Cortex of kidney (tissue), 1 donor: Measurements from ENCODE around the gene CCDC144A.
"Not testable (repeated sequence)": the region's sequence is repeated elsewhere in the genome, so short reads cannot be mapped to it uniquely, and the experiment has no call there.

ENCODE experiments used
- DNase-seq: peaks from one replicate; lab custom pipeline; 2025; lab: John Stamatoyannopoulos, UW

The CCDC144A gene

DNA sequence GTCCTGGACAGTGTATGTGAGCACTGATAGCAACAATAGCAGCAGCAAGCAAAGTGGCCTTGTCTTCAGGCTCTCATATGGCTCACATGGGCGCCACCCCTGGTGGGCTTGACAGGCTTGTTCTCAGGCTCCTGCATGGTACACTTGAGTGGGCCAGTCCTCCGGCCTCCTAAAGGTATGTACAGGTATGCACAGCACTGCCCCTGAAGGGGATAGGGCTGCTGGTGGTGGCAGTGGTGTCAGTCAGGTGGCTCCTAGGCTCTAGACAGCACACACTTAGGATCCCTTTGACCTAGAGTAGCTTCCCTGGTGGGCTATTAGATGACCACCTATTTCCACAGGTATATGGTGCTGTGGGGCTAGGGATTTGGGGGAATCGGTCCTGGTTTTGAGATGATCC is 67.5 kb downstream of the CCDC144A start:
- DNase-seq = not testable (repeated sequence)

- not testable (repeated sequence) for DNase-seq
Measured at GRCh38 chr17:16758177-16758576, 68.1 kb downstream of the CCDC144A start.

GRCh38 chr17:16768290-16769175 is 78.5 kb downstream of the CCDC144A start:
- not testable (repeated sequence) for DNase-seq

GRCh38 chr17:16772394-16773145 is 82.5 kb downstream of the CCDC144A start:
- not testable (repeated sequence) for DNase-seq

GRCh38 chr17:16773146-16773522 is 83.1 kb downstream of the CCDC144A start:
- not testable (repeated sequence) for DNase-seq

DNA sequence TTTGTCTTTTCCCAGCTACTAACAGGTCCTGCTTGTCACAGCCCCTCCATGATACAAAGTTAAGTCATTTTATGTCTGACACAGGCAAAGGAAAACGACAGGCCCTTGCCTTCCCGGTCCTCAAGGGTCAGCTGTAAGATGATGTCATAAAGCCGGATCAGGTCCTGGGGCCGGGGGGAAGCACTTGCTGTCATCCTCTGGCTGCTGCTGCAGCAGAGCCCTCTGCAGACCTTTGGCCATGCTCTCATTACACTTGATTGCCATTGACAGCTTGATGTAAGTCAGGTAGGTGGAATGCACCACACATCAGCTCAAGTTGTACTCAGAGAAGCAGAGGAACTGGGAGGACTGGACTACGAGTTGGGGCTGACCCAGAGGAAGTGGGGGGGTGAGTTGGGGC is 97.8 kb downstream of the CCDC144A start:
- not testable (repeated sequence) for DNase-seq

- DNase-seq = not testable (repeated sequence)
Measured at GRCh38 chr17:16788889-16789536, 99.0 kb downstream of the CCDC144A start.

DNA sequence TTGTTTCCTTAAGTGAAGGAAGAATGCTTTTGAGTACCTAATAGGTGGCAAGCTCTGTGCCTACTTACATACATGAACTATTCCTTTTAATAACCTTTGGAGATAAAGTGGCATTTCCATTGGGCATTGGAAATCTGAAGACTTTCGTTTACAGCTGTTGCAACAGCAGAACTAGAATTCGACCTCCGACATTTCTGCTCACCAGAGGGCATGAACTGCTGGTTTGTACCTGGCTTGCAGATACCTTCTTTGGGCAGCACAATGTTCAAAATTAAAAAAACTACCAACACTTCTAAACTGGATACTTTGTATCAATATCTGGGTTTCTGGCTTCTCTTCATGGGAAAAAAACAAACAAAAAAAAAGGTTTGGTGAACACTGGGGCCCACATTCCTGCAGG is 99.6 kb downstream of the CCDC144A start:
- not testable (repeated sequence) for DNase-seq

DNA sequence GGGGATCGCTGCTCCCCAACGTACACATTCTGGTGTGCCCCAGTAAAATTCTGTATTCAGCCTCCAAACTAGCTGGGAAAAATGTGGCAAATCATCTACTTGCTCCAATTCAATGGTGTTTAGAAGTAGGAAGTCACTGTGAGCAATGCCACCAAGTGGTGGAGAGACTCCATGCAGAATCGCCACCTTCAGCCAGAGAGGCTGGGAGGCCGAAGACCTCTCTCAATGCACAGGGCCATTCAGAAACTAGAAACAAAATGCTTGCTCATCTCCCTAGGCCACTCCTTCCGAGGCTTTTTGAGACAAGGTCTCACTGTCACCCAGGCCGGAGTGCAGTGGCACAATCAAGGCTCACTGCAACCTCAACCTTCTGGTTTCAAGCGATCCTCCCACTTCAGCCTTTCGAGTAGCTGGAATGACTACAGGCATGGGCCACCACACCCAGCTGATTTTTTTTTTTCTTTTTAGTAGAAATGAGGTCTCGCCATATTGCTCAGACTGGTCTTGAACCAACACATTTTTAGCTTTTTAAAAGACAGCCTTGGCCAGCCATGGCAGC is 100.4 kb downstream of the CCDC144A start:
- DNase-seq = not testable (repeated sequence)

GRCh38 chr17:16794215-16794614 is 104.2 kb downstream of the CCDC144A start:
- DNase-seq = not testable (repeated sequence)

DNA sequence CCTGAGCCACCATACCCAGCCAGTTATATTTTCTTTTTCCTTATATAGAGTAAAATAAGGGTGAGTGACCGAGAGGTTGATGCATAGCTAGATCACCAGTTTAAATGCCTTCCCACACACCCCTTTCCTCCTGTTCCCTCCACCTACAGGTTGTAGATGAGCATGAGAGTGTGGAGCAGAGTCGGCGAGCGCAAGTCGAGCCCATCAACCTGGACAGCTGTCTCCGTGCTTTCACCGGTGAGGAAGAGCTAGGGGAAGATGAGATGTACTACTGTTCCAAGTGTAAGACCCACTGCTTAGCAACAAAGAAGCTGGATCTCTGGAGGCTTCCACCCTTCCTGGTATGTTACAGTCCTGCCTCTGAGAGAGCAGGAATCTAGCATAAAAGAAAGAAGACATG is 105.9 kb downstream of the CCDC144A start:
- DNase-seq = not testable (repeated sequence)

GRCh38 chr17:16804851-16805250 is 114.8 kb downstream of the CCDC144A start:
- not testable (repeated sequence) for DNase-seq

DNA sequence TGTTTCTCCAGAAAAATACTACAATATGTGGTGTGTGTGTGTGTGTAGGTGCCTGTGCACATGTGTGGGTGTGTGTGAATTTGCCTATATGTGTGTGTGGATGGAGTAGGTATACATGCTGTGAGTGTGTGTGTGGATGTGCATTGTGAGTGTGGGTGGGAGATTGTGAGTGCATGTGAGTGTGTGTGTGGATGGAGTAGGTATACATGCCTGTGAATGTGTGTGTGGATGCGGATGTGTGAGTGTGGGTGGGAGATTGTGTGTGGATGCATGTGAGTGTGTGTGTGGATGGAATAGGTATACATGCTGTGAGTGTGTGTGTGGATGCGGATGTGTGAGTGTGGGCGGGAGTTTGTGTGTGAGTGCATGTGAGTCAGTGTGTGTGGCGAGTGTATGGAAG is 116.6 kb downstream of the CCDC144A start:
- DNase-seq = not testable (repeated sequence)

- not testable (repeated sequence) for DNase-seq
Measured at GRCh38 chr17:16807620-16808019, 117.6 kb downstream of the CCDC144A start.

DNA sequence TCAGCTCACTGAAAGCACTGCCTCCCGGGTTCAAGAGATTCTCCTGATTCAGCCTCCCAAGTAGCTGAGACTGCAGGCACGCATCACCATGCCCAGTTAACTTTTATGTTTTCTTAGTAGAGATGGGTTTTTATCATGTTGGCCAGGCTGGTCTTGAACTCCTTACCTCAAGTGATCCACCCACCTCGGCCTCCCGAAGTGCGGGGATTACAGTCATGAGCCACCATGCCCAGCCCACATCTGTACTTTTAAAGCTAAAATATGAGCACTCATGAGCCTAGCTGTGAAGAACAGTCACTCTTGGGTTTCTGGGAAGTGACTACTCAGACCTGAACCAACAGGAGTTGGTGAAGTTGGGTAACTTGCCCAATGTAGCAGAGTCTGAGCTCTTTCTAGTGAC is 120.2 kb downstream of the CCDC144A start:
- not testable (repeated sequence) for DNase-seq

GRCh38 chr17:16812126-16812525 is 122.1 kb downstream of the CCDC144A start:
- not testable (repeated sequence) for DNase-seq

- DNase-seq = no peak
Measured at GRCh38 chr17:16814439-16814838, 124.4 kb downstream of the CCDC144A start.

DNA sequence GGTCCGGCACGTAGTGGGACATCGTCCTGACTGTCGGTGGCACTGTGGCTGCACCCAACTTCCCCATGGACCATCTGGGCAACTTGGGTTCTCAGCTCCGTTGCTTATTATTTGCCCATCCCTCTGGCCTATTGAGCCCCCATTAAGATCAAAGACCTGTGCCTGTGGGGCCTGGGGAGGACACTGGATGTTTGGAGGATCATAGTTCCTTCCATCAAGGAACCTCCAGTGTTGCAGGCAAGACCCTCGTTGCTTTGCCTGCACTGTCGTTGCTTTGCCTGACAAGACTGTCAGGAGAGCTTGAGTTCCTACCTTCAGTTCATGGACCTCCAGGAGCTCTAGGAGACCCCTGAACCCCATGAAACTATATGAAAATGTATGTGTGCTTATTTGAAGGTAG is 127.2 kb downstream of the CCDC144A start:
- DNase-seq = no peak

GRCh38 chr17:16817940-16818339 is 127.9 kb downstream of the CCDC144A start:
- not testable (repeated sequence) for DNase-seq

DNA sequence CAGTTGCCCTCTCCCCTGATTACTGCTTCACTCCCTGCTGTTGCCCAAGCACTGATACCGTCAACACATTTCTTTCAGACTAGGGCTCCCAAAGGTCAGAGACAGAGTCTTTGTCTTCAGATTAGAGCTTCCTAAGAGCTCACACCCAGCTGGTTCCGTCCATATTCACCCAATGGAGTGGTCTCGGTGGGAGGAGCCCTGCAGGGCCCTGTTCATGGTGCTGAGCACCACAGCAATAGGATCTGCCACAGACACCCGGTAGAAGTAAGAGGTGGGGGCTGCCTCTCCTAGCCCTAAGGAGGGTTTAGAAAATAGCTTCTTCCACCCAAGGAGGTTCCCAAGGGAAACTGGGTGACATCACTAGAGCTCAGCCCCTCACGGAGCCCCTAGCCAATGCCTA is 128.3 kb downstream of the CCDC144A start:
- DNase-seq = no peak

- DNase-seq = no peak
Measured at GRCh38 chr17:16818821-16819683, 129.0 kb downstream of the CCDC144A start.
